Muscle layer of duodenum (tissue), 2 donors: ENCODE measurements around the gene DFFA.

Source experiments
- H3K27ac ChIP-seq: one replicate; pipeline ENCODE4 v1.7.0; 2013; ENCODE audit warnings: mild to moderate bottlenecking, low read length
- H3K27me3 ChIP-seq: one replicate; pipeline ENCODE4 v1.7.0; 2013; ENCODE audit warnings: low read depth, mild to moderate bottlenecking, control low read depth, low read length
- H3K36me3 ChIP-seq, 2 donors: one replicate each; pipeline ENCODE4 v1.7.0; 2013; ENCODE audit warnings: low read length in 2 of 2, control low read depth in 1 of 2, mild to moderate bottlenecking in 1 of 2; ENCODE audit not compliant: insufficient read depth in 2 of 2, control insufficient read depth in 1 of 2
- H3K4me1 ChIP-seq, 2 donors: one replicate each; pipeline ENCODE4 v1.7.0; 2013; ENCODE audit warnings: low read length in 2 of 2, mild to moderate bottlenecking in 2 of 2, control low read depth in 1 of 2, moderate library complexity in 1 of 2; ENCODE audit not compliant: insufficient read depth in 2 of 2, control insufficient read depth in 1 of 2
- H3K4me3 ChIP-seq, 2 donors: one replicate each; pipeline ENCODE4 v1.7.0; 2013; ENCODE audit warnings: low read length in 2 of 2, low read depth in 1 of 2, mild to moderate bottlenecking in 1 of 2
- H3K9me3 ChIP-seq, 2 donors: one replicate each; pipeline ENCODE4 v1.7.0; 2013; ENCODE audit warnings: low read length in 2 of 2, control low read depth in 1 of 2, mild to moderate bottlenecking in 1 of 2; ENCODE audit not compliant: control insufficient read depth in 1 of 2
- donor health status: healthy.

The DFFA gene

DNA sequence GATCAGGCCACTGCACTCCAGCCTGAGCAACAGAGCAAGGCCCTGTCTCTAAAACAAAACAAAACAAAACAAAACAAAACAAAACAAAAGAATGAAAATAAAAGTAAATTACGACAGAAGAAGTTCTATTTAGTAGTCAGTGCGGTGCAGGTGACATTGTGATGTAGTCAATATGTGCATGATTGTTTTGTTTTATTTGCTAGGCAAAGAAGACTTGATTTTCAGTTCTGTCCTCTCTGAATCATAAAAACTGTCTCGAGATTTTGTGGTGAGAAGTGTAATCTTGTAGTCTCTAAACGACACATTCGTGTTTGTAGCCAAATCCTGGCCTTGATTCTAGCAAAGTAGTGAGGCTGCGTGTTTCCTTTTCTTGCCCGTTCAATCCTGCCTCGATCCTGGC is 25.9 kb upstream of the DFFA start:
- Histone ChIP-seq H3K27ac (no peak overlapping the region), H3K4me3 (no peak overlapping the region), H3K4me1 (peaks cover 4 to 16% of the 10 kb centered on the region in 2 donors), H3K27me3 (no peaks in the 10 kb centered on the region), H3K36me3 (peaks cover 0 to 9% of the 10 kb centered on the region in 2 donors), H3K9me3 (no peaks in the 10 kb centered on the region)

DNA sequence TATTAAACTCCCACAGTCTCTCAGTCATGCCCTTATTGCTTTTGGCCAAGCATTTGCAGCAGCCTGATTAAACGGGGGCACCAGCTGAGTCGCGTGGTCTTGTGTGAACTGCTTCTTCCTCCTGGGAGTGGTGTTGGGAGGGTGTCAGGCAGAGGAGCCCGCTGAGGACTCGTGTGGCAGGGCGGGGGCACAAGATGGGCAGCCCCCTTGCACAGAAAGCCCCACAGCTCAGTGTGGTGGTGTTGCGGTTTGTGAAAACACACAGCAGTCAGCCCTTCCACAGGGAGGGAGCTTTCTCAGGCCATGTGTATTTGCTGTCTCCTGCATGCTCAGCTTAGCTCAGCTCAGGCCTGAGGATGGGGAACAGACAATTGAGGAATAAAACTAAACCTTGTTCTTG is 24.8 kb upstream of the DFFA start:
- Histone ChIP-seq H3K27me3 (no peaks in the 10 kb centered on the region), H3K36me3 (peaks cover 0 to 9% of the 10 kb centered on the region in 2 donors), H3K4me3 (no peak overlapping the region), H3K4me1 (peaks cover 4 to 16% of the 10 kb centered on the region in 2 donors), H3K9me3 (no peaks in the 10 kb centered on the region), H3K27ac (no peak overlapping the region)

DNA sequence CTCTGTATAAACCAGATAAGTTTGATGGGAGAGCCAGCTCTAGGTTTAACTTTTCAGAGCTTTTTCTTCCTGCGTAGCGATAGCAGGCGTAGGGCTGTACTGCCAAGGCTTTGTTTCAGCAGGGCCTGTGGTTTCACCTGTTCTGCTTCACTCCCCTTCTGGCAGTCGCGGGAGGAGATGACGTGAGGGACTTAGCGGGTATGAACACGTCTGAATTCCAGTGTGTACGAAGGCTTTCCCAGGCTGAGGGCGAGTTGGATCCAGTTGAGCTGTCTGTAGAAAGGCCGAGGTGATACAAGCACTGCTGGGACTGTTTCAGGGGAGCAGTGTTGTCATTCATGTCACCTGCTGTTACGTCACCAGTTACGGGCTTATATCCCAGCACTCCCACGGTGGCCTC is 23.6 kb upstream of the DFFA start:
- peaks cover 4 to 16% of the 10 kb centered on the region in 2 donors for H3K4me1 ChIP-seq
- peaks cover 0 to 9% of the 10 kb centered on the region in 2 donors for H3K36me3 ChIP-seq
- H3K27ac ChIP-seq: no peak overlapping the region
- H3K27me3 ChIP-seq: no peaks in the 10 kb centered on the region
- H3K9me3 ChIP-seq: no peaks in the 10 kb centered on the region
- H3K4me3 ChIP-seq: no peak overlapping the region

DNA sequence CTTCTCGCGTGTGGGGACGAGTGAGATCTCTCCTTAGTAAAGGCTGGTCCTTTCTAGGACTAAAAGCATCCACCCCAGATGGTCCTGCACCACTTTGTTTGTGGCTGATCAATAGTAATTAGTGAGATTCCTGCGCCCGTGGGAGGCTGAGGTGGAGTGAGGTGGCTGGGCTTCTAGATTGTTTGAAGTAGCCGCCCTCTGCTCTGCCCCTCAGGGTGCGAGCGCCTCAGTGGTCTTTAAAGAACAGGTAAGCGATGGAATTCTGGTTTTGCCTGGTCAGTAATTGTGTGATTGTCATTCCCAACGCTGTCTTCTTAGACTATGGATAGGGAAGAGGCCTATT is 23.1 kb upstream of the DFFA start:
- peak overlapping the region; percentile 50 to 67 for H3K4me3 ChIP-seq
- H3K9me3 ChIP-seq: no peaks in the 10 kb centered on the region
- H3K36me3 ChIP-seq: peaks cover 0 to 9% of the 10 kb centered on the region in 2 donors
- no peak overlapping the region for H3K27ac ChIP-seq
- H3K4me1 ChIP-seq: peaks cover 4 to 18% of the 10 kb centered on the region in 2 donors
- H3K27me3 ChIP-seq: no peaks in the 10 kb centered on the region

DNA sequence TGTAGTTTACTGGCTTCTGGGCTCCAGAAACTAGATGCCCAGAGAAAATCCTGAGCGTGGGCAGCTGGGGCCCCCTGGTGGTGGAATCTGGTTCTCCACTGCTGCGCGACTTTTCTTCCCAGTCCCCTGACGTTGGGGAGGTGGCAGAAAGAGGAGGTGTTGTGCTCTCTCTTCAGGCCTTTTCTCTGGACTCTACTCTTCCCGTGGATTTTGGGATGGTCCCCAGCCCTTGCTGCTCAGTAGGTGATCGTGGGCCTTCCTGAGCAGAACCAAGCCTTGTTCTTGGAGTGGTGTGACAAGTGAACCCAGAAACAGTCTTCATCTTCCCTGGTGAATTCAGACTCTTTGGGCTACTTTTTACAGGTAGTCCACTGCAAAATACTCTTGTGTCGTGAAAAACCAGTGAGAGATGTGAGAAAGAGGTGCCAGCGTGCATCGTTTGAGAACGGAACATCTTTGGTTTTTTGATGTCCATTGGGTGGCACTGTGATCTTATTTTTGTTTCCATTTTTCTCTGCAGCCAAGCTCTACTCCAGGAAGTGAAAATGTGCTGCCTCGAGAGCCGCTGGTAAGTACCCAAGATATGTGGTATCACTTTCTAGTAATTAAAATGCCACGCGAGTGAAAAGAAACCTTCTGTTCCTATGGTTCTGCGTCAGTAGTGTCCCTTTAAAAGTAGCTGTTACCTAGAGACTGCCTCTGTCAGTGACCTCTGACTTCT is 22.6 kb upstream of the DFFA start:
- Histone ChIP-seq H3K27me3 (no peaks in the 10 kb centered on the region), H3K36me3 (peaks cover 0 to 9% of the 10 kb centered on the region in 2 donors), H3K4me3 (peak overlapping the region; percentile 50 to 67), H3K4me1 (peaks cover 4 to 19% of the 10 kb centered on the region in 2 donors), H3K27ac (no peak overlapping the region), H3K9me3 (no peaks in the 10 kb centered on the region)

DNA sequence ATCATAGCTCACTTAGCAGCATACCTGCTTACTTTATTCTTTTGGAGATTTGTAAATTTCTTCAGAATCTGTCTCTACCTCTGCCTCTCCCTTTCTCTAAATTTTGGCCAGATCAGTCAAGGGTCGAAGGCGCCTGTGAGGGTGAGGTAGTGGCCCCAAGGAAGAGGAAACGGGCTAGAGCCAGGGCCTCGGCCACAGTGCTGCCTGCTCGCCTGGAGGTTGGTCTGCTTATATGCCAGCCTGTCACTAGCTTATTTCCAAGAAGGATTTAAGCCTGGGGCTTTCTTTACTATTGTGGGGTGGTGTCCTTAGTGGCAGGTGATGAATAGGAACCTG is 22.1 kb upstream of the DFFA start:
- Histone ChIP-seq H3K9me3 (no peaks in the 10 kb centered on the region), H3K36me3 (peaks cover 0 to 9% of the 10 kb centered on the region in 2 donors), H3K4me1 (peaks cover 4 to 24% of the 10 kb centered on the region in 2 donors), H3K4me3 (peak overlapping the region in 1 of 2 donors; percentile 50), H3K27ac (no peak overlapping the region), H3K27me3 (no peaks in the 10 kb centered on the region)

DNA sequence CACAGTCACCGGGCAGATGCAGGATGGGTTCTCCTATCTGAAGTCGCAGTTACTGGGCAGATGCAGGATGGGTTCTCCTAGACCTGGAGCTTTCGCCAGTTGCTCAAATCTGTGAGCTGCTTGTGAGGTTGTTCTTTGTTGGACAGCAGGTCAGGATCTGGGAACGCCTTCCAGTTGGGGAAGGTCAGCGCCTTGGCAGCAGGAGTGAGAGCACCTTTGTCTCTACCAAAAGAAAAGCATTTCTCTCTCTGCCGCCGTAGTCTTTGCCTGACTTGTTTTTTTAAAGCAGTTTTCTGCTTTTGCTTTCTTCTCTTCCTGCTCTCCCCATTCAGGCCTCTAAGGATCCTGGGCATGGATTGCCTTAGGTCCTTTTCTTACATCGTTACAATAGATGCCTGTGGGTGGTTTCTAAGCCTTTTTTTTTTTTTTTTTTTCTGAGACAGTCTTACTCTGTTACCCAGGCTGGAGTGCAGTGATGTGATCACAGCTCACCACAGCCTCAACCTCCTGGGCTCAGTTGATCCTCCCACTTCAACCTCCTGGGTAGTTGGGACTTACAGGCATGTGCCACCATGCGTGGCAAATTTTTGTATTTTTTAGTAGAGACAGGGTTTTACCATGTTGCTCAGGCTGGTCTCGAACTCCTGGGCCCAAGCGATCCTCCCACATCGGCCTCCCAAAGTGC is 18.1 kb upstream of the DFFA start:
- Histone ChIP-seq H3K36me3 (peaks cover 0 to 1% of the 10 kb centered on the region in 2 donors), H3K27me3 (no peaks in the 10 kb centered on the region), H3K27ac (no peak overlapping the region), H3K4me3 (no peak overlapping the region), H3K4me1 (peaks cover 4 to 20% of the 10 kb centered on the region in 2 donors), H3K9me3 (no peaks in the 10 kb centered on the region)

DNA sequence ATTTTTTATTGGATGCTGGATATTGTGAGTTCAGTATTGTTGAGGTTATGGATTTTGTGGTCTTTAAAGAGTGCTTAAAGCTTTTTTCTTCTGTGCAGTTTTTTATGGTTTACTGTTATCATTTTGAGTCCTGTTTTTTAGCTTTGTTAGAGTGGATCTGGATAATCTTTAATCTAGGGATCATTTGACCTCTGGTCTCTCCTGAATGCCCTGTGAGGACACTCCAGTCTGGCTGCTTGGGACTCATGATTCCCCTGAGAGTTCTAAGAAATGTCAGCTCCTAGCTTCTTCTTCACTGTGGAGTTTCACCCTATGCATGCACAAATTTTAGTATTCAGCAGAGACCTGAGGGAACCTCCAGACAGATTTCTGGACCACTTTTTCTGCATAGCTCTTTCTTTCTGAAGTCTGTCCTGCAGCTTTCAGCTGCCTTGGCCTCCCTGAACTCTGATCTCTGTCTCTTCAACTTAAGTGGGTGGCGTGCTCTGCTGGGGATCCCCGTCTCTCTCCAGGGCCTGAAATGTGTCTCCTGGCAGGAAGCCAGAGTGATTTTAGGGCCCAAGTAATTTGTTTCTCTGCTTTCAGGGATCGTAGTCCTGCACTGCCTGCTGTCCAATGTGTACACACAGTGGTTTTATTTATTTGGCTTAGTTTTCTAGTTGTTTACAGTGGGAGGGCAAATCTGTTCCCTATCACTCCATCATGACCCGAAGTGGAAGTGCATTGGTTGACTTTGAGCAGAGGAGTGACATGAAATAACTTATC is 17.1 kb upstream of the DFFA start:
- H3K27me3 ChIP-seq: no peaks in the 10 kb centered on the region
- no peak overlapping the region for H3K27ac ChIP-seq
- H3K4me1 ChIP-seq: peaks cover 0 to 10% of the 10 kb centered on the region in 2 donors

DNA sequence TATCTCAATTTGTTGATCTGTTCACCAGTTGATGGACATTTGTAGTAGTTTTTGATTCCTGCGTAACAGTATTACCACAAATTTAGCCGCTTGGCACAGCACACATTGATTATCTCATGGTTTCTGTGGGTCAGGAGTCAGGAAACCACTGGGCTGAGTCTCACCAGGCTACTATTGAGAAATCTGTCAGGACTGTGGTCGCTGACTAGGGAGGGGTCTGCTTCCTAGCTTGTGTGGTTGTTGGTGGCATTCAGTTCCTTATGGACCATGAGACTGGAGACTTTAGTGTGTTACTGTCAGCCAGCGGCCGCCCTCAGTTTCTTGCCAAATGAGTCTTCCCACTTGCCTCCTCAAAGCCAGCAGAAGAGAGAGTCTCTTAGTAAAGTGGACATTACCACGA is 12.2 kb upstream of the DFFA start:
- H3K9me3 ChIP-seq: no peaks in the 10 kb centered on the region
- H3K4me3 ChIP-seq: no peak overlapping the region
- H3K36me3 ChIP-seq: no peaks in the 10 kb centered on the region
- peaks cover 0 to 2% of the 10 kb centered on the region in 2 donors for H3K4me1 ChIP-seq
- no peak overlapping the region for H3K27ac ChIP-seq
- H3K27me3 ChIP-seq: no peaks in the 10 kb centered on the region

More for the DNA sequence above, 17.1 kb upstream of the DFFA start:
- H3K36me3 ChIP-seq: no peaks in the 10 kb centered on the region
- no peak overlapping the region for H3K4me3 ChIP-seq
- no peaks in the 10 kb centered on the region for H3K9me3 ChIP-seq

DNA sequence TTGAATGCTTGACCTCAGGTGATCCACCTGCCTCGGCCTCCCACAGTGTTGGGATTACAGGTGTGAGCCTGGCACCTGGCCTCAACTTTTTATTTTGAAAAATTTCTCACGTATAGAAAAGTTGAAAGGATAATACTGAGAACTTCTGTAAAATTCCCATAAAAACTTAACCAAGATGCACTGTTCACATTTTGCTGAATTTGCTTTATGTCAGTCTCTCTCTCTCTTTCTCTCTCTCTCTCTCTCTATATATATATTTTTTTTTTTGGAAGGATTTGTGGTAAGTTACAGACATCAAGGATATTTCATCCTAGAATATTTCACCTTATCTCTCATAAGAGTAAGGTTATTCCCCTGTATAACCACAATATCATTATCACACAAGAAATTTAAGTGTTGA is 8.3 kb upstream of the DFFA start:
- Histone ChIP-seq H3K4me1 (peaks cover 1 to 13% of the 10 kb centered on the region in 2 donors), H3K27ac (no peak overlapping the region), H3K9me3 (no peaks in the 10 kb centered on the region), H3K36me3 (no peaks in the 10 kb centered on the region), H3K27me3 (no peaks in the 10 kb centered on the region), H3K4me3 (no peak overlapping the region)

DNA sequence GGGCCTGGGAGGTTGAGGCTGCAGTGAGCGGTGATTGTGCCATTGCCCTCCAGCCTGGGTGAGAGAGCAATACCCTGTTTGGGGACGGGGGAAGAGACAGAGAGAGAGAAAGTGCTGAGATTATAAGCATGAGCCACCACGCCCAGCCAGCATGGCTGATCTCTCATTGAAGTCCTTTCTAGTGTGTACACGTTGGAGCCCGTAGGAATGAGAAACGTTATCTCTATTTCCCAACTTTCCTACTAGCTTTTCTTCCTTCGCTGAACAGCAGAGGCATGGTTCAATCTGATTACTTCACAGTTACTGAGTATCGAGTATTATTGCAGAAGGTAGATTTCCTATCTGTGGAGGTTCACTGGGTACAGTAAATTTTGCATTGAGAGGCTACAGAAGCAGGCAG is 7.0 kb upstream of the DFFA start:
- H3K4me1 ChIP-seq: peaks cover 5 to 18% of the 10 kb centered on the region in 2 donors
- no peak overlapping the region for H3K4me3 ChIP-seq
- no peaks in the 10 kb centered on the region for H3K9me3 ChIP-seq
- H3K36me3 ChIP-seq: no peaks in the 10 kb centered on the region
- no peaks in the 10 kb centered on the region for H3K27me3 ChIP-seq
- H3K27ac ChIP-seq: no peak overlapping the region
